Peyer's patch (tissue), 4 donors: Measurements from ENCODE around the gene PALMD. TPM values are rescaled to one million over a fixed set of nuclear protein-coding genes. Genes with fewer than 3 reads are reported as not detected.

Experiments
- DNase-seq, 3 donors: peaks; one replicate each; pipeline ENCODE4 v3.0.0-alpha.2; 2017 to 2019
- H3K27ac ChIP-seq, 4 donors: fragments of 200-600 bp; sonication (generic); one replicate each; pipeline ENCODE4 v1.5.1; 2016 to 2019
- H3K27me3 ChIP-seq, 2 donors: fragments of 200-600 bp; sonication (generic); one replicate each; pipeline ENCODE4 v1.5.1; 2019
- H3K36me3 ChIP-seq, 3 donors: fragments of 200-600 bp; sonication (generic); one replicate each; pipeline ENCODE4 v1.5.1; 2016 to 2019
- H3K4me1 ChIP-seq, 4 donors: fragments of 200-600 bp; sonication (generic); one replicate each; pipeline ENCODE4 v1.5.1; 2016 to 2019
- H3K4me3 ChIP-seq, 4 donors: fragments of 200-600 bp; sonication (generic); 1 replicate in 3 of 4; 2 replicates in 1 of 4; pipeline ENCODE4 v1.5.1; 2016 to 2019; ENCODE audit warnings: mild to moderate bottlenecking in 1 of 4
- H3K9me3 ChIP-seq, 4 donors: fragments of 200-600 bp; sonication (generic); one replicate each; pipeline ENCODE4 v1.5.1; 2016 to 2019; ENCODE audit warnings: mild to moderate bottlenecking in 1 of 4
- POLR2A ChIP-seq, 2 donors: fragments of 450-650 bp; IDR thresholded peaks; one replicate each; pipeline ENCODE4 v1.5.1; 2017; ENCODE audit warnings: antibody characterized with exemption in 2 of 2, mild to moderate bottlenecking in 2 of 2, moderate library complexity in 2 of 2
- total RNA-seq, 4 donors: library from RNA; depleted of rRNA; stranded (reverse); fragments of >200 nt; gene quantifications; one replicate each; pipeline ENCODE4 v1.1.0, GENCODE V29; 2016
- TF ChIP-seq, protein P1 (sequence below), 6 experiments: fragments of 450-650 bp in 4 of 6; fragments of 200-600 bp in 2 of 6; sonication (generic) in 1 of 6; IDR thresholded peaks; one replicate each; pipeline ENCODE4 v1.5.1; 2017 to 2019; ENCODE audit warnings: antibody characterized with exemption in 6 of 6, mild to moderate bottlenecking in 3 of 6, moderate library complexity in 1 of 6

The PALMD gene
- total RNA-seq, 4 donors from 2014 or later: 4.0 to 13.2 (median 5.9) TPM

DNA sequence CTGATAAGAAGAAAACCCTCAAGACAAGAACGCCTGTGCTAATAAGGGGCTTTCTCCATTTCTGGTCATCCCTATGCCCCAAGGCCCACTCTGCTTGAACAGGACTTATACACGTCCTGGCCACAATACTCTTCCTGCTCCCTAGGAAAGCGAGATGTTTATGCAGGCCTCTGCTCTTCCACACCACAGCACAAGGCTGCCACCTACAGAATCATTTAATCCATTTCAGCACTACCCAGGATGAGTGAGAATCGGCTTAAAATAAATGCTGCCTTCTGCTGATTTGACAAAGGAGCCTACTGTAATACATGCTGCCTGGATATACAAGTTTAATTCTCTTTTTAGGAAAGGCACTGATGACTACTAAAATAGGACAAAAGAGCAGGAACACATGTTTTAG, 91.1 kb downstream of the PALMD start:
- Histone ChIP-seq H3K4me1 (no peaks in the 10 kb centered on the region), H3K9me3 (no peaks in the 10 kb centered on the region), H3K4me3 (no peak overlapping the region), H3K27ac (no peak overlapping the region), H3K36me3 (peaks cover 0 to 14% (median 0%) of the 10 kb centered on the region in 3 donors), H3K27me3 (no peaks in the 10 kb centered on the region)
- no peak for DNase-seq
- TF ChIP-seq, protein P1, sequence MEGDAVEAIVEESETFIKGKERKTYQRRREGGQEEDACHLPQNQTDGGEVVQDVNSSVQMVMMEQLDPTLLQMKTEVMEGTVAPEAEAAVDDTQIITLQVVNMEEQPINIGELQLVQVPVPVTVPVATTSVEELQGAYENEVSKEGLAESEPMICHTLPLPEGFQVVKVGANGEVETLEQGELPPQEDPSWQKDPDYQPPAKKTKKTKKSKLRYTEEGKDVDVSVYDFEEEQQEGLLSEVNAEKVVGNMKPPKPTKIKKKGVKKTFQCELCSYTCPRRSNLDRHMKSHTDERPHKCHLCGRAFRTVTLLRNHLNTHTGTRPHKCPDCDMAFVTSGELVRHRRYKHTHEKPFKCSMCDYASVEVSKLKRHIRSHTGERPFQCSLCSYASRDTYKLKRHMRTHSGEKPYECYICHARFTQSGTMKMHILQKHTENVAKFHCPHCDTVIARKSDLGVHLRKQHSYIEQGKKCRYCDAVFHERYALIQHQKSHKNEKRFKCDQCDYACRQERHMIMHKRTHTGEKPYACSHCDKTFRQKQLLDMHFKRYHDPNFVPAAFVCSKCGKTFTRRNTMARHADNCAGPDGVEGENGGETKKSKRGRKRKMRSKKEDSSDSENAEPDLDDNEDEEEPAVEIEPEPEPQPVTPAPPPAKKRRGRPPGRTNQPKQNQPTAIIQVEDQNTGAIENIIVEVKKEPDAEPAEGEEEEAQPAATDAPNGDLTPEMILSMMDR (IDR thresholded peaks at IDR 0.05): peak in 4 of 6 experiments; percentile 10 to 57 (median 53)
- no peak for TF ChIP-seq POLR2A (IDR thresholded peaks at IDR 0.05)

DNA sequence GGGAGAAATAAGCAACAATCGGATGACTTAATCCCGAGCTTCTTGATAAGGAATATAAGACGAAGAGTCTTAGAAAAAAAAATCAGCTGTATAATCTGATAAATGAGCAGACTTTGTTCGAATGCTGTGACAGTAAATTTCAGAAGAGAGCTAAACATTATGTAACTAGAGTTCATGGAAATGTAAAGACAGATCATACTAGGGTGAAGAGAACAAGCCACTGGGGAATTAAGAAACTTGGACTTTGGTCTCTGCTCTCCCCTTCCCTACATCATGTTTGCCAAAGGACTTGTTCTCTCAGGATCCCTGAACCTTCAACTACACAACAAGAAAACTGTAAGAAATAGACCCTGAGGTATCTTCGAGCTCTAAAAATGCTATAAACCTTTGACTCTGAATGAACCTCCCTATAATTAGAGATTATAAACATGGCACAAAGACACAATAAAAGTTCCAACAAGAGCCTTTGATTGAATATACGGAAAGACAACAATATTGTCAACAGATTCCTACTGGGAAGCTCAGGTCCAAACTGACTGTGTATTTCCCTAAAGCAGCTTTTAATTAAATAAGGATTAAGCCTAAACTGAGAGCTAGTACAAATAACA, 93.0 kb downstream of the PALMD start:
- no peaks in the 10 kb centered on the region for H3K9me3 ChIP-seq
- no peak for DNase-seq
- no peak overlapping the region for H3K4me3 ChIP-seq
- H3K4me1 ChIP-seq: no peaks in the 10 kb centered on the region
- H3K27me3 ChIP-seq: no peaks in the 10 kb centered on the region
- TF ChIP-seq, protein P1 (IDR thresholded peaks at IDR 0.05): no peak
- no peak for TF ChIP-seq POLR2A (IDR thresholded peaks at IDR 0.05)
- peaks cover 0 to 16% (median 0%) of the 10 kb centered on the region in 3 donors for H3K36me3 ChIP-seq
- peak overlapping the region in 2 of 4 donors; percentile 24 to 27 for H3K27ac ChIP-seq

DNA sequence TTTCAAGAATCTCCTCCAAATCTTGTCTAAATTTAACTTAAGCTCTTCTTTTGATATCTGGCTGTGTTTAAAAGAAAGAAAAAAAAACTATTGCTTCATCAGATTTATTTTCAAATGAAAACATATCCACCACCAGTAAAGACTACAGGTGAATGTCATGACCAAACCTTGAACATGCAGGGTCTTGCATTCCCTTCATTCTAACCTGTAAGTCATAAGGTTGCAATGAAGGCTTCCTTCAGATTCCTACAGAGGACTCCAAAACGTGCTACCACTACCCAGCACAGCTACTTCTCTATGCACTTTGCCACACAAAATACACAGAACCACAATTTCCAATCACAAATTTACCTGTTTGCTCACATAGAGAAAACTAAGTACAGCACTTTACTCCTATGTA, 94.2 kb downstream of the PALMD start:
- Histone ChIP-seq H3K9me3 (no peaks in the 10 kb centered on the region), H3K4me3 (no peak overlapping the region), H3K4me1 (no peaks in the 10 kb centered on the region), H3K27ac (no peak overlapping the region), H3K36me3 (peaks cover 0 to 16% (median 0%) of the 10 kb centered on the region in 3 donors), H3K27me3 (no peaks in the 10 kb centered on the region)
- no peak for DNase-seq
- no peak for TF ChIP-seq POLR2A (IDR thresholded peaks at IDR 0.05)
- TF ChIP-seq, protein P1 (IDR thresholded peaks at IDR 0.05): no peak

Other genes starting within 250 kb of the PALMD start
- 10 to 100 TPM in 2 of 4 donors, 1 to 10 TPM in 2; 6.9 to 17.0 (median 11.9) TPM for gene FRRS1, start 120.5 kb downstream of the PALMD start, total RNA-seq
- 10 to 100 TPM in 3 of 4 donors, 1 to 10 TPM in 1; 9.1 to 18.5 (median 12.8) TPM for gene AGL, start 204.2 kb downstream of the PALMD start, total RNA-seq